Medulla oblongata (tissue), 1 donor: Measurements from ENCODE around the gene SYNJ2.
"Not testable (repeated sequence)": the region's sequence is repeated elsewhere in the genome, so short reads cannot be mapped to it uniquely, and the experiment has no call there.

ENCODE experiments used
- DNase-seq: peaks from one replicate; pipeline ENCODE4 v3.0.0-alpha.2; 2015; ENCODE audit errors: extremely low spot score

The SYNJ2 gene

DNA sequence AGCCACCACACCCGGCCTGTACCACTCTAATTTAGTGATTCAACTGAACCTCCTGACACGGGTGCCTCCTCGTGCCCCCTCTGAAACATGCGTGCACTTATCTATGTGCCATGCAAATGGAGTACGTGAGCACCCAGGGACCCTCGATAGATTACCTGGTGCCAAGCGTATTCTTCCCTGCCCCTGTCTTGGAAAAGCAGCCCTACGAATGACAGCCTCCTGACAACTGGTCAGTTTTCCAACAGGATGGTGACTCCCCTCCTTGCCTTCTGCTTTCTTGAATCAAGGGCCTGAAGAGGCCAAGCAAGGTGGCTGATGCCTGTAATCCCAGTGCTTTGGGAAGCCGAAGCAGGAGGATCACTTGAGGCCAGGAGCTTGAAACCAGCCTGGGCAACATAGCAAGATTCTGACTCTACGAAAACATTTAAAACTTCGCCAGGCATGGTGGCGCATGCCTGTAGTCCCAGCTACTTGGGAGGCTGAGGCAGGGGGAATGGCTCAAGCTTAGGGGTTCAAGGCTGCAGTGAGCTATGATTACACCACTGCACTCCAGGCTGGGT is 25.4 kb upstream of the SYNJ2 start:
- DNase-seq: no peak

DNA sequence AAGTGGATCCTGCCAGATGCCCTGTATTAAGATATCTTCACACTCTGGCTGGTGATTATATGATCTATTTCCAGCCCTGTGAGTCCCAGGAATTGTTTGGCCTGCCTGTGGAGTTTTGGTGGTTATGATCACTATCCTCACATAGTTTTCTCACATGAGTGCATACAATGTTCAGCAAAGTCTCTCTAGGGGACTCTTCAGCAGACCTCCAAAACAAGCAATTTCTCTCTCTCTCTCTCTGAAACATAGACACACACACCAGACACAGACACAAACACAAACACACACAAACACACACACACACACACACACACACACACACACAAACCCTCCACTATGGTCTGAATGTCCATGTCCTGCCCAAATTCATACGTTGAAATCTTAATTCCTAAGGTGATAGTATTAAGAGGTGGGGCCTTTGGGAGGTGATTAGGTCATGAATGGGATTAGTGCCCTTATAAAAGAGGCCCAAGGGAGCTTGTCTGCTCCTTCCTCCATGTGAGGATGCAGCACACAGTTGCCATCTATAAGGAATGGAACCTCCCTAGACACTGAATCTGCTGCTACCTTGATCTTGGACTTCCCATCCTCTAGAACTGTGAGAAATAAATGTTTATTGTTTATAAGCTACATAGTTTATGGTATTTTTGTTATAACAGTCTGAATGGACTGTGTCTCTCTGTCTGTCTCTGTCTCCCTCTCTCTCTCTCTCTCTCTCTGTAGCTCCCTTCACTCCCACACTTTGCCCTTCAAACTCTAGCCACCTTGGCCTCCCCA is 22.0 kb upstream of the SYNJ2 start:
- DNase-seq: no peak

DNA sequence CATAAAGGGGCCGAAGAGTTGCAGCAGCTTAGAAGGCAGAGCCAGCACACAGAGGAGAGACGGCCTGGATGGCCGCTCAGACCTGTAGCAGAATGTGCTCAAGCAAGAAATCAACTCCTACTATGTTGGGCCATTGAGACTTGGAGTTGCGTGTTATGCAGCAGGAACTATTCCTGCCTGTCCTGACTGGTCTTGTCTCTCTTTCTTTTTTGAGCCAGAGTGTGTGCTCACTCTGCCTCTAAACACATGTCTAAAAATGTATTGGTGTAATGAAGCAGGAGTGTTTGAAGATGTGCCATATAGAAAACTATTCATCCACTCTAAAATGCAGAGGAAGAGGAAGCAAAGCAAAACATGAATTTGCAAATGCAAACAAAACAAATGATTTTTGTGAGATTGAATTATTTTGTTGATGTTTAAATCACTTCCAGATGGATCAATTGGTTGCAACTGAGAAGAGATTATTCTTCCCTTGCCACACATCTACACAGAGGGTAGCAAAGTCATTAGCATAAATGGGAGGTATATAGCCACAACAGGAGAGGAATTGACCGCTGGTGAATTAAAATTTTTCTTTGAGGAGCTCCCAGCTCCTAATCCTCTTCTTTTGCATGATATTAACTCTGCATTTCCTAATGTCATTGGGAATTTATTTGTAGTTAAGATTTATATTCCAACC is 20.4 kb upstream of the SYNJ2 start:
- no peak for DNase-seq

DNA sequence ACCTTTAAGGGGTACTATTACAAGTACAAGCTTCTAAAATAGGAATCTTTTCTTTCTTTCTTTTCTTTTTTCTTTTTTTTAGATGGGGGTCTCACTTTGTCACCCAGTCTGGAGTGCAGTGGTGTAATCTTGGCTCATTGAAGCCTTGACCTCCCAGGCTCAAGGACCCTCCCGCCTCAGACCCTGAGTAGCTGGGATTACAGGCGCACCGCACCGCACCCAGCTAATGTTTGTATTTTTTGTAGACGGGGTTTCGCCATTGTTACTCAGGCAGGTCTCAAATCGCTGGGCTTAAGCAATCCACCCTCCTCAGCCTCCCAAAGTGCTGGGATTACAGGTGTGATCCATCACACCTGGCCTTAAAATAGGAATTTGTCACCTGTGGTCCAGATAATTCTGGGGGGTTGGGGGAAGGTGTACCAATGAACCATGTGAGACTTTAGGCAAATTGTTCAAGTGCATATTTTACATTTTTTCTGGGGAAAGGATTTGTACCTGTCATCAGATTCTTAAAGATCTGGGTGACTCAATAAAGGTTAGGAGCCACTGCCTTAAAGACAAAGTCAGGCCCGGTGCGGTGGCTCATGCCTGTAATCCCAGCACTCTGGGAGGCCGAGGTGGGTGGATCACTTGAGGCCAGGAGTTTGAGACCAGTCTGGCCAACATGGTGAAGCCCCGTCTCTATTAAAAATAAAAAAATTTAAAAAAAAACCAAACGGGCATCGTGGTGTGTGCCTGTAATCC is 19.7 kb upstream of the SYNJ2 start:
- no peak for DNase-seq

DNA sequence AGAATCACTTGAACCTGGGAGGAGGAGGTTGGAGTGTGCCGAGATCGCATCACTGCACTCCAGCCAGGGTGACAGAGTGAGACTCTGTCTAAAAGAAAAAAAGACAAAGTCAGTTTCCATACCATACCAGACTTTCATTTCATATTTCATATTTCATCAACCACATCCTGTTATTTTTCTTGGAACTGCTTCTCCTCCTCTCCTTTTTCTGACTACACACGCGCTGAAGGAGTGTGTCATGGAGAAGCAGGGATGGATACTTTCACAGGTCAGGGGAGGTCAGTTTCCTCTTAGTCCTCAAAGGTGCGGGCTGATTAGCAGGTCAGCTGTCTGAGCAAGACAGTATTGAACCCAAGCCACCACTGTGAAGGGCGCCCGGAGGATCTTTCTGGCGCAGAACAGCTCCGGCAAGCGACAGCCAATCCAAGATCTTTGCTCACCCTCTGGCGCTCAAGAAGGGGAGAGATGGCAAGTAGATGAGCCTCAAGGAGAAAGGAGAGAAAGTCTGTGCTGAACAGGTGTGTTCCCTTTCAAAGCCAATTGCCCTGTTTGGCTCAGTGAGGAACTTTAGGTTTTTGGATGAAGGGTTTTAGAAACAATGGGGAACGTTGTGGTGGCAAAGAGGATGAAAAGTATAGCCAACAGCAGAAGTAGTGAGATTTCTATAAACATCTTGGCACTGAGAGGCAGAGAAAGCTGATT is 18.9 kb upstream of the SYNJ2 start:
- no peak for DNase-seq

DNA sequence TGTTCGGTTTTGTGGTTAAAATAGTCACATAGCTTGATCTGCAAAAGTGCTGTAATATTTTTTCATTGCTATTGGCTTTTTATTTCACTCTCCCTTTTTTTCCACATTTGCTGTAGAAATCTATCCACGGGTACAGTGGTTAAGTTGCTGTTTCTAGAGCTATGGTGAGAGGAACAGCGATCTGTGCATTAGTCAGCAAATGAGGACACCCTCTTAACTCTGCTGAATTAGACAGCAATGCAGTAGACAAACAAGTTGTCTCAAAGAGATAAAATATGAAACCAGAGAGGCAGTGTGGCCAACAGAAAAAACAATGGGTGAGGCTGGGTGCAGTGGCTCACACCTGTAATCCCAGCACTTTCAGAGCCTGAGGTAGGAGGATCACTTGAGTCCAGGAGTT is 17.6 kb upstream of the SYNJ2 start:
- DNase-seq: no peak

DNA sequence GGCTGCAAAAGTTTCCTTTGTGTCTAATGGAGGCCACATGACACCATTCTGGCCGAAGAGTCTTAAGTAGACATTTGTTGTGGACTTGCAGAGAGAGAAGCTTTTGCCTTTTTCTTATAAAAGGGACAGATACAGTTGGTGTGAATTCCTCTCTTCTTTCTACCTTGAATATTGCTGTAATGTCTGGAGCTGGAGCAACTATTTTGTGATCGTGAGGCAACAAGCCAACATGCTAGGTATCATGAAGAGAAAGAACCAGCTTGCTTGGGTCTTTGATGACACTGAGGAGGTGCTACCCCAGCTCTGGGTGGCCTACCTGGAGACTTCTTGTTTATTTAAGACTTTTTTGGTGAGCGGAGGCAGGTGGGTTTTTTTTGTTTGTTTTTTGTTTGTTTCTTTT is 16.3 kb upstream of the SYNJ2 start:
- DNase-seq: no peak

DNA sequence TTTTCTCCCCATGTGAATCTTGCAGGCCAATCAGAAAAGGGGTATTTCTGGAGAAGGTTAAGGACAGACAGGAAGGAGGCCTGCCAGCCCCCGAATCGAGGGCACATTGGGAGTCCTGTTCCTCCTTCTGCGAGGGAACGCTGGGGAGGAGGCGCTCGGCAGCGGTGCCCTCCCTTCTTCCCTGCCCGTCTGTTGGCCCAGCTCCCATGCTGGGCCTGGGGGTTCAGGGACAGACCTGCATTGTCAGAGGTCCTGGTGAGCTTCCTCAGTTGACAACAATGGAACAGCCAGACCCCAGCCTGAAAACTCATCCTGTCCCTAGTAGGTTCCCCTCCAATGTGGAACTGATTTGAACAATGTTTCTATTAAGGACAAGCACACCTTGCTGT is 15.1 kb upstream of the SYNJ2 start:
- DNase-seq: no peak

DNA sequence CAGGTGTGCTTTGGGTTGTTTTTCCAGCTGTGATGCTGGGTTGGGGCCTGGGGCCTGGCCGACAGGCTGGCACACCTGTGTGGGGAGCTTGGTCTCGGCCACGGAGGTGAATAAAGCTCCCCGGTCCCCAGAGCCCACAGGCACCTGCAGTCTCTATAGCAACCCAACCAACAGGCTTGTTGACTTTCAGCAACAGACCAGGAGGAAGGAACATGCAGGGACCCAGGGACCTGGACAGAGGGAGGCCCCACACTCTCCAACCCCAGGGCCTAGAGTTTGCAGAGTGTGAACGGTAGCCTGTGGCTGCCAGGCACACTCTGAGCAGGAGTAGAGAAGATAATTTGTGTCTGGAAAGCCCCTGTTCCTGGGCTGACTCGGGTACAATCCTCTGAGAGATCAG is 14.6 kb upstream of the SYNJ2 start:
- no peak for DNase-seq

DNA sequence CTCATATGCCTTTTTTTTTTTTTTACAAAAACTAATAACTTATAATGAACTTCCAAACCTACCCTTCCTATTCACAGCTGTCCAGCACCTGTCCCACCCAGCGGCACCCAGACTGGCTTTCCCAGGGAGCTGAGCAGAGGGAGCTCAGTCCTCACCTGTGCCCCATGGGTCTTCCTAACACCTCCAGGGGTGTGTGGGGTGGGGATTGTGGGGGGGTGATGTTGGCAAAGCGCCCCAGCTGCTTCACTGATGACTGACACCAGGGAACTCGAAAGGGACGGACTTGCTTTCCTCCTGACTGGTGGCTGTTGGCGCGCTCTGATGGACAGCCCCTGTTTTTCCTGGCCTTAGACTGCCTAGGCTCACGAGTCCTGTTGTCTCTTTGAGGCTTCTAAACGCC is 14.2 kb upstream of the SYNJ2 start:
- DNase-seq: no peak

DNA sequence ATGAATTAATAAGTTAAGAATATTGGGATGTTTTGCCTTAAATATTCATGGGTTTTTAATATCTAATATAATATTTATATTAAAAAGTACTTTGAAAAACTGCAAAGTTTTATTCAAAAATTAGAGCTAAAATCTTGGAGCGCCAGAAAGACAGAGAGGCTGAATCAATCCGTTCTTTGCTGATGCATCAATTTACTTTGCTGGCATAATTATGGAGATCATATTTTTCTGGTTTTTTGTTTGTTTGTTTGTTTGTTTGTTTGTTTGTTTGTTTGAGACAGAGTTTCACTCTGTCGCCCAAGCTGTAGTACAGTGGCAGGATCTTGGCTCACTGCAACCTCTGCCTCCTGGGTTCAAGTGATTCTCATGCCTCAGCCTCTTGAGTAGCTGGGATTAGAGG is 9.5 kb upstream of the SYNJ2 start:
- DNase-seq: not testable (repeated sequence)

DNA sequence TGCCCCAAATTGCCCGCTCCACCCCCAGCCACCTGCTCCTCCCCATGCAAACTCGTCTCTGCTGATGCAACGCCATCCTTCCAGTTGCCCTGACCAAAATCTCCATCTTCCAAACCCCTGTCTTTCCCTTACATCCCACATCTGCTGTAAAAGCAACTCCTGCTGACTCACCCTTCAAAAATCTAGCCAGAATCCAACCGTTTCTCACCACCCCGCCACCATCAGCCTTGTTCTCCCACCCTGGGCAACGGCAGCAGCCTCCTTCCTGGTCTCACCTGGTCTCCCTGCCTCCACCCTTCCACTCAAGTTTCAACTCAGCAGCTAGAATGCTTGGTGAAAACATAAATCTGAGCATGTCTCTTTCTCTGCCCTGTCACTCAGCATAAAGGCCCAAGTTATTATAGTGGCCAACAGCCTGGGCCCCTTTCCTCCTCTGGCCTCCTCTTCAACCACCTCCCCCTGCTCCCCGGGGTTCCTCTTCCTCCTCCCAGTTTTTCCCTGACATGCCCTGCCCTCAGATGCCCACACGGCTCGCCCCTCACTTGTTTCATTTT is 7.2 kb upstream of the SYNJ2 start:
- DNase-seq: no peak

DNA sequence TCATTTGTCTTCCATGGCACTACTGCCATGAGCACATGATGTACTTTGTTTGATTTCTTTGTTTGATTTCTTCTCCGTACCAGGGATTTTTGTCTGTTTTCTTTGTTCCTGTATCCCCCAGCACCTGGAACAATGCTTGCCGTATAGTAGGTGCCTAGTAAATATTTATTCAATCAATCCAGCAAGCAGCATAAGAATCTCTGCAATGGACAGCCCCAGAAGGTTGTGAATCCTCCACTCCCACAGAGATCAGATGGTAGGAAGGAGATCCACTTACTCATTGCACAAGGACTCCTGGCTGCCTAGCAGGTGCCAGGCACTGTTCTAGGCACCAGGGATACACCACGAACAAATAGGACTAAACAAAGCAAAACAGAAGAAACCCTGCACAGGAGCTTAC is 6.7 kb upstream of the SYNJ2 start:
- DNase-seq: no peak

DNA sequence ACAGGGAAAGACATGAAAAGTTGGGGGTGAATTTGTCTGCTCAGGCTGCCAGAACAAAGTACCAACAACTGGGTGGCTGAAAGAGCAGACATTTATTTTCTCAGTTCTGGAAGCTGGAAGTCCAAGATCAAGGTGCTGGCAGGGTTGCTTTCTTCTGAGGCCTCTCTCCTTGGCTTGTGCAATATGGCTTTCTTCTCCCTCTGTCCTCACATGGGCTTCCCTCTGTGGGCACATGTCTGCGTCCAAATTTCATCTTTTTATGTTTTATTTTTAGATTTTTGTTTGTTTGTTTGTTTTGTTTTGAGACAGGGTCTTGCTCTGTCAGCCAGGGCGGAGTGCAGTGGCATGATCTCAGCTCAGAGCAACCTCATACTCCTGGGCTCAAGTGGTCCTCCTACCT is 6.2 kb upstream of the SYNJ2 start:
- DNase-seq: no peak

DNA sequence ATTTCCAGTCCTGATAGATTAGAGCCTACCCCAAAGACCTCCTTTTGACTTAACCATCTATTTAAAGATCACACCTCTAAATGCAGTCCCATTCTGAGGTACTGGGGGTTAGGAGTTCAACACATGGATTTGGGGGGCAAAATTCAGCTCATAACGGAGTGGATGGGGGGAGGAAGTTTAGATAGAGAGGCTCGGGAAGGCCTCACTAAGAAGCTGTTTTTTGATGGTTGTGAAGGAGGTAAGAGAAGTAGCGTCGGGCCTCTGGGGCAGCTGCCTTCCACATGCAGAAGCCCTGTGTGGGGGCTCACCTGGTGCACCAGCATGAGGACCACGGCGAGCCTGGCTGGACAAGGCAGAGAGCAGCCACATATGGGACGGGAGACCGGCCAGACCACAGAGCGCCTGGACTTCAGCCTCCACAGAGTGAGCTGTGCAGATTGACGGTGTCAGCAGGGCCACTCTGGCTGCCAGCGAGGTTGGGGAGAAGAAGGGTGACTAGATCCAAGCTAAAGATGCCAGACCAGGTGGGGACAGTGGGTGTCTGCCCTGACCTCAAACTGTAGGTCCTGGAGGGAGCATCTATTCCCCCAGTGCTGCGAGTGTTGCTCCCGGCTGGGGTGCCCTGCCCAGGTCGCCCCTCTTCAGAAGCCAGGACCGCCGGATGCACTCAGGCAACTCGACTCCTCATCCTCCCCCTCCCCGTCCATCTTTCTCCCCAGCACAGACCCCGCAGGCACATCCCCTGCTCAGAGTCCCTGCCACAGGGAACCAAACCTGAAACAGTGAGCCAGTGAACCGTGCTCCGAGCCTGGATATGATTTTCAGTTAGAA is 5.1 kb upstream of the SYNJ2 start:
- DNase-seq: no peak

DNA sequence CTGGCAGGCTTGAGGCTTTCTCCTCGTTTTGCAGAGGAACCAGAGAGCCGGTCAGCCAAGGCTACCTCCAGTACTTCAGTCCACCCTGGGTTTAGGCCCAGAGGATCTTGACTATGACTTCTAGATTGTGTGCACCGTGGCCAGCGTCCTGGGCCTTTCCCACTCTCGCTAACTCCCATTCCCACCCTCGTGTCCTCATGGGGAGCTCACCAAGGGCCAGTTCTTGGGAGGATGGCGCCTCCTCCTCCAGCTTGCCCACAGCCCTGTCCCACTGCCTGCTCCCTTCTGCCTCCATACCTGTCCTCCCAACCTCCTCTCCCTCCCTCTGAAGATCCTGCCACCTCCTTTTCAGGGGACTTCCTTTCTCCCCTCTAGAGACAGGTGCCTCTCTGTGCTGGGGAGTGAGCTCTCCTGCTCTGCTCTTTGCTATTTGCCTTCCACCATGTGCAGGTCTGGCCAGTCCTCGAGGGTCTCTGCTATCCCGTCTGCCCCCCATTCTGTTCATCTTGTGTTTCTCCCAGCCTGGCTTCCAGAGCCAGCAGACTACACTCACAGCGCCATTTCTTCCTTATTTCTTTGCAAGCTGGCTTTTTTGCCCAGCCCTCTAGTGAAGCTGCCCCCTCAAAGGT is 4.4 kb upstream of the SYNJ2 start:
- no peak for DNase-seq

DNA sequence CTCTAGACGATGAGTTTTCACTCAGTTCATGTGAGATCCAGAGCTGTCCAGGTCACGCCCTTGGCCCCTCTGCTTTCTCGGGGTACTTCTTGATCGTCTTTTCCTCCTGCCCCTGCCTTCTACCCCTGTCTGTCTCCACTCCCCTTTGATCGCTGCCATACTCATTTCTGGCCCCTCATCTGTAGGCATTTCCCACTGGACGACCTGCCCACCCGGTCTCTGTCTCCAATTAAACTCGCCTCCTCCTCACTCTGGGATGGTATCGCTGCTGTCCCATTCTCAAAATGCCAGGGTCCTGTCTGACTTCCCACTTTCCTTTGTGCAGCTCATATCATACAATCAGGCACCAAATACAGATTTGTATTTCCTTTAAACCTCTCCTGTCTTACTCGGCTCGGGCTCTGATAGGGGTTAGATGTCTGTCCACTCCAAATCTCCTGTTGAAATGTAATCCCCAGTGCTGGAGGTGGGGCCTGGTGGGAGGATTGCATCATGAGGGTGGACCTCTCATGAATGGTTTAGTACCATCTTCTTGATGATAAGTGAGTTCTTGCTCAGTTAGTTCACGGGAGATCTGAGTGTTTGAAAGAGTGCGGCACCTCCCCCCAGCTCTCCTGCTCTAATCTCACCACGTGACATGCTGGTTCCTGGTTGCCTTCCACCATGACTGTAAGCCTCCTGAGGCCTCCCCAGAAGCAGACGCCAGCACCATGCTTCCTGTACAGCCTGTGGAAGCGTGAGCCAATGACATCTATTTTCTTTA is 3.5 kb upstream of the SYNJ2 start:
- no peak for DNase-seq

DNA sequence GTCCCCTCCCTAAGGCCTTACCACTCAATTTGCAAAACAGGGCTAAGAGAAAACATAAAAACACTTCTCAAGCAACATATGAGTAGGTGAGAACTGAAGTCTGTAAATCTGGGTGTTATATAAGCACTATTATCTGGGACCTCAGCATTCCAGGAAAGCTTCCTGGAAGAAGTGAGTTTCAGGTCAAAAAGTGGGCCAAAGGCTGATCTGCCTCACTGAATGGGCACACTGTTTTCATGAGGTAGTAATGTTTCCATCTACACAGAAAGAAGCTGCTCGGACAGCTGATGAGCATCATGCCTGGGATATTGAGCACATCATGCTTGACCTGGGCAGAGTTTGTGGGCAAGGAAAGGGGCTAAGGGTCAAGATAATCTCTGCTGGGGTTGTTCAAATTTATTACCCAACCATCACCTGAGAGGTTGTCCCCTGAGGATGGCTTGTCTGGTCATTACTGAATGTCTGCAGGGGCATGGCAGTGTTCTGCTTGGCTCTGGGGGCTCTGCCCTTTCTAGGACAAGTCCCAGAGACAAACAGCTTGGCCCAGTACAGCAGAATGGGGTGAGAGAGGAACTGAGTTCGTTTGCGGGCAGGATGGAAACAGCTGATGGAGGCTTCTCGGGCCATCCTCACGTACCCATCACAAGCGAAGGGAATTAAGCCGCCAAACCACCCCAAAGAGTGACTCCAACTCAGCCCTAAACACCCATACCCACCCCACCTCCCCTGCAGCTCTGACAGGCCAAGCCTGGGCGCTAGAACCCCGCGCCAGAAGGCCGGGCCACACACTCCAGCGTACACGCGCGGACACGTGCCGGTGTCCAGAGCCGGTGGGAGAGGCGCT is 1.2 kb upstream of the SYNJ2 start:
- no peak for DNase-seq

DNA sequence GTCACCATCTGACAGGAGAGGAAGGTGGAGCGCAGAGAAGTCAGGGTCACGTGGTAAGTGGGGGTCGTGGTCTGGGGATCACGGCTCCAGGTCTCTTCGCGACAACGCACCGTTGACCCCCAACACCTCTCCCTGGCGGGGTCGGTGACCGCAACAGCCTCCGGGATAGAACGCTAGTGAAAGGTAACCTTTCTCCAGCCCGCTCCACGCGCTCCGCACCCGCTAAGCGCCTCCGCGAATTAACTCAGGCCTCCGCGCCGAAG is 600 bp upstream of the SYNJ2 start:
- DNase-seq: no peak
